Right lung (tissue), 5 donors: ENCODE data around the gene KCNG2. TPM values are rescaled to one million over a fixed set of nuclear protein-coding genes. Genes with fewer than 3 reads are reported as not detected.

Source experiments
- DNase-seq, 2 donors: peaks; one replicate each; pipeline ENCODE4 v3.0.0-alpha.2; 2013
- polyA plus RNA-seq, 5 donors: library from polyadenylated mRNA; unstranded; fragments of 120-200 nt; gene quantifications; one replicate each; pipeline versions ENCODE4 v1.2.1 to v1.2.3, GENCODE V29; 2013; ENCODE audit warnings: inconsistent platforms in 1 of 5, low replicate concordance in 1 of 5; ENCODE audit not compliant: insufficient read length in 5 of 5, insufficient read depth in 1 of 5

Gene KCNG2
- polyA plus RNA-seq, 5 donors: 0.16 to 0.35 (median 0.23) TPM

- no peak for DNase-seq
Observed at GRCh38 chr18:79798999-79799370, 1.2 kb downstream of the KCNG2 start.

DNA sequence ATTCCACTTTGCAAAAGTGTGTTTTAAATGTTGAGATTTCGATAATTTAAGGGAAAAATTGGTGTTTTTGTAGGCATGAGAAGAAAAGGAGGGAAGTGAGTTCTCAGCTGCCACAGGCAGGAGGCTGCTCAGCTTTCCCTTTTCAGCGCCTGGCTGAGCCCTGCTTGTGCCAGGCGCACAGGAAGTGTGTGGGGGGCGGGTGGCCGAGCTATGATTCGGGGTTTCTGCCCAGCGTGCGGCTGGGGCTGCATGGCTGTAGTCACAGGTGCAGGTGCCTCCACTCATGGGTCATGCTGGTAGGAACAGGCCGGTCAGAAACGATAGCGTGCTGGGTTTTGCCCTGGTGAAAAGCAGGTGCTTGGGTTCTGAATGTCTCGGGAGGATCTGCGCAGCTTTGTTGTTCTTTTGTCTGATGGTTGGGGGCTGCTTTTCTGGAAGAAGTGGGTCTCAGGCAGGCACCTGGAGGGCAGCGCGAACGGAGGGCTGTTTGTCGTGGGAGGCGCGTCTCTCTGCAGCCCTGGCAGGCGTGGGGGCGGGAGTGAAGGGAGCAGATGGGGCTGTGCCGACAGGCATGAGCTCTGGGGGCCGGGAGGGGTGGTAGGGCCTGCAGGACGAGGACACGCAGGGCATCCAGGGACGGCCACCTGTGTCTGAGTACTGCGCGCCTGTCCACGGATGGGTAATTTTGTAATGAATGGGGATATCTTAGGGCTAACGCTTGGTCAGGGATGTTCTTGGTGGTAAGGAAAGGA is 2.1 kb downstream of the KCNG2 start:
- no peak for DNase-seq

DNA sequence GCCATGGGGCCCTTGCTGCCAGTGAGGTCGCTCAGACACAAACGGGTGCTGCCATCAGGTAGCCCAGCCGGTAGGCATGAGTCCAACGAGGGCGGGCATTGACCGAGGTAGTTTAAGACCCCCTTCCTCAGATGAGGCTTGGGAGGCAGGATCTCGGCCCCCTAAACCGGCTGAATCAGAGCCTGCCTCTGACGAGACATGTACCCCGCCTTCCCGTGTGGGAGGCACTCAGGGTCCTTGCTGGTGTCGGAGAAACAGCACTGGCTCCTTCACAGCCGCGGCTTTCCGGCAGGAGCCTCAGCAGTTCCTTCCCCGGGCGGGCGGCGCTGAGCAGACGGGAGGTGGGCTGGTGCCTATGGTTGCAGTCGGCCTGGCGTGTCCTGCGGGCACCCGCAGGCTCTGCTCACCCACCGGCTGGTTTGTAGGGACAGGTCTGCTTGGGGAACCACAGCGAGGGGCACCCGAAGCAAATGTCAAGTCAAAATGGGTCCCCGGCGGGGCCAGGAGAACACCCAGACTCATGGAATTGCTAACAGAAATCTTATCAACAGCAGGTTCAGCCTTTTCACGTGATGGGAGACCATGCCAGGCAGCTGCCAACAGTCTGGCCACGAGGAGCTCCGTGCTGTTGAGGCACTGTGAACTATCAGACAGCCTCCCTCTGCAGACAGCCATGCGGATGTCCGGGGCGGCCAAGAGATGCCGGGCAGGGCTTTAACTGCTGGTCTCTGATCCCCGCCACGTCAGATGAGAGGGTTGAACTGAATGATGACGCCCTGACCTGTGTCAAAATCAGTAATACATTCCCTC is 2.8 kb downstream of the KCNG2 start:
- no peak for DNase-seq

GRCh38 chr18:79801217-79801616 is 3.5 kb downstream of the KCNG2 start:
- no peak for DNase-seq

DNA sequence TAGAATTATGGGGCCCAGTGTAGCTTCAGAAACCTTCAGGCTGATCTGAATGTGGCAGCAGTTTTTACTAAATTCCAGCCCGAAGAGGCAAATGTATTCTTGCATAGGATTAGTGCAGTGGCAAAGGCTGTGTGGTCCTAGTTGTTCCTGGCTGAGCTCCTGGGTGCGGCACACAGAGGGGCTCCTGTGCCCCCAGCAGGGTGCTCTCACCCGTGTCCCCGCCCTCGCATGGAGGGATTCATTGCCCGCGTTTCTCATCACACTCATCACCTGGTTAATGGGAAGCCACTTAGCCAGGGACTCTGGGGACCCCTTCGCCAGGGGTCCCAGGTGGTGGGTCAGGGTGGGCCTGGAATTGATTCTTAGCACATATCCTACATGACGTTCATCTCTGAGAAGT is 3.9 kb downstream of the KCNG2 start:
- DNase-seq: no peak

- no peak for DNase-seq
Observed at GRCh38 chr18:79802298-79802697, 4.6 kb downstream of the KCNG2 start.

DNA sequence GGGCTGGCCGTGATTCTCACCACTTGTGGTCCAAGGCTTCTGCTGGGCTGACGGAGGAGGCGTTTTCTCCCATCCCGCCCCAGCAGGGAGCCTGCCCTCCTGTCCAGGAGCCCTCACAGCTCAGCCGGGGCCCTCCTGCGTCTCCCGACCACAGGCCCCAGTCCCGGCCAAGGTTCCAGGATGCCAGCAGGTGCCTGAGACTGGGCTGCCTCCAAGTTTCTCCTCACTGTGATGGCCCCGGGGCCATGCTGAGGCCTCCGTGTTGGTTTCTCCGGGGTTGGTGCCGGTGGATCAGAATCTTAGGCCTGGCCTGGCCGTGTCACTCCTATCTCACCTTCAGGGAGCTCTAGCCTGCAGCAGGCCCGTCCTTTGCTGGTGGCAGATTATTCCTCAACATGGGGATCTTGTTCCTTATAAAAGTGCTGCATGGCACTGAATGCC is 5.9 kb downstream of the KCNG2 start:
- DNase-seq: no peak

GRCh38 chr18:79804130-79804787 is 6.5 kb downstream of the KCNG2 start:
- no peak for DNase-seq

- no peak for DNase-seq
Observed at GRCh38 chr18:79805211-79805887, 7.6 kb downstream of the KCNG2 start.

GRCh38 chr18:79805926-79806487 is 8.3 kb downstream of the KCNG2 start:
- no peak for DNase-seq

DNA sequence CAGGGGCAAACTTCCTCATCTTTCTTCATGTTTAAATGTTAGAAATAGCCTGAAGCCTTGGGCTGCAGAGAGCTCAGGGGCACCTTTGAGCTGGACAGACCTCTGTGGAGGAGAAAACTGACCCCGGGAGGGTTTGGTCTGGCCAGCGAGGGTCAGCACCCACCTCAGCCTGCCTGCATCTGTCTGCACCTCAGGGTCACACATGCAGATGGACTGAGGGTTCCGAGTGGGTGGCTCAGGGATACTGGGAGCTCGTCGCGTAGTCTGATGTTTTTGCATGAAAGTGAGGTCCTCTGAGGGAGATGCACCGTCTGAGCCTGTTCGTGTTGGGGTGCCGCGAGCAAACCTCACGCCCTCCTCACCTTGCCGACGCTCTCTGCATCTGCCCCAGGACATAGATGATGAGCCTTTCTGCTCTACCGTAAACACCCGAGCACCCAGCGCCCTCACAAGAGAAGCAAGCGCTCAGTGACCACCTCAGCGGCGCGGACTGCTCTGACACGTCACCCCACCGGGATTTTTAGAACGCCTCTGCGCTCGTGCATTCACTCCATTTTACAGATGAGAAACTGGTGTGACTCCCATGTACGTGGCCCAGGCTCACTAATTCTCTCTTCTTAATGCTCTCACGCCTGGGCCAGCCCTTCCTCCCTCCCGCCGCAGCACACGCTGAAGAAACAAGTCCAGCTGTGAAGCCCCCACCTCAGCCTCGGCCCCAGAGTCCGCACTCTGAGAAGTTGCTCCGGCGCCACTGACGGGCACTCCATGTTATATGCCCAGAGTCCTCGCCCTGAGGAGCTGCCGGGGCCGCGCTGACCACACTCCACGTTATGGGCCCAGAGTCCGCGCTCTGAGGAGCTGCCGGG is 9.5 kb downstream of the KCNG2 start:
- DNase-seq: no peak

DNA sequence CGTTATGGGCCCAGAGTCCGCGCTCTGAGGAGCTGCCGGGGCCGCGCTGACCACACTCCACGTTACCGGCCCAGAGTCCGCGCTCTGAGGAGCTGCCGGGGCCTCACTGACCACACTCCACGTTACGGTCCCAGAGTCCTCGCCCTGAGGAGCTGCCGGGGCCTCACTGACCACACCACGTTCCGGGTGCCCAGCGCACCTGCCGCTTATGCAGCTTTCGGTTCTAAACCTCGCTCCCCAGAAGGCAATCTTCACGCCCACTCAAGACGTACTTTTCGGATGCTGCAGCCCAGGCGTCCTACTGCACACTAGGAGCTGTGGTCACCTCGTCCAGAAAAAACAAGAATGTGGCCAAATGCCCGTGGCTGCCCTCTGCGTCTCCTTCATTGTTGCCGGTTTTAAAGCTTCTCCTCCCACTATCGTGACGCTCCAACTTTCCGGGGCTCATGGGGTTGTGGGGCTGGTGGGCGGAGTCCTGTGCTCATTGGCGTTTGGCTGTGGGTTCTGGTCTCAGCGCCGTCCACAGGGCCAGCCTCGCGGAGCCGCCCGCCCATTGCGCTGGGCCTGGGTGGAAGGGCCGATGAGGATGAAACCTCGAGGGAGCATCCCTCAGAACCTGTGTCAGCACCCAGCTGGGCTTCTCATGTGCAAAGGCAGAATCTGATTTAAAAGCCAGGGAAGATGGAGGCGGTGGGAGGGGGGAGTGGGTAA is 11.9 kb downstream of the KCNG2 start:
- DNase-seq: no peak

GRCh38 chr18:79812052-79812451 is 14.3 kb downstream of the KCNG2 start:
- no peak for DNase-seq

- no peak for DNase-seq
Observed at GRCh38 chr18:79814373-79814772, 16.6 kb downstream of the KCNG2 start.

DNA sequence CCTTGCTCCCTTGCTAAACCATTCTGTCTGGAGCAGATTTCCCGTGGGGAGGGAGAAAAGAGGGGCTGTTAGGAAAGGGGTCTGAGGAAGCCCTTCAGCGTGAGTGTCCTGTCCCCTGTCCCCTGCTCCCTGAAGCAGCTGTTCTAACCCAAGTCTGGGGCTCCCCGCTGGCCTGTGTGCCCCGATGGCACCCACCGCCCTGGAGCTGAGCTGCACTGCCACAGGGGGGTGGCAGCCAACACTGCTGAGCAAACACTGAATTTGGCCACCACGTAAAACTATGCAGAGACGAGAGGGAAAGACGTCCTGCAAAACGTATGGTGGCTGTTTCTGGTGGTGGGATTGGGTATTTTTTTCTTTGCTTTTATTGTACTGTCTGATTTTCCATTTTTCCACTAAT is 17.9 kb downstream of the KCNG2 start:
- DNase-seq: no peak

DNA sequence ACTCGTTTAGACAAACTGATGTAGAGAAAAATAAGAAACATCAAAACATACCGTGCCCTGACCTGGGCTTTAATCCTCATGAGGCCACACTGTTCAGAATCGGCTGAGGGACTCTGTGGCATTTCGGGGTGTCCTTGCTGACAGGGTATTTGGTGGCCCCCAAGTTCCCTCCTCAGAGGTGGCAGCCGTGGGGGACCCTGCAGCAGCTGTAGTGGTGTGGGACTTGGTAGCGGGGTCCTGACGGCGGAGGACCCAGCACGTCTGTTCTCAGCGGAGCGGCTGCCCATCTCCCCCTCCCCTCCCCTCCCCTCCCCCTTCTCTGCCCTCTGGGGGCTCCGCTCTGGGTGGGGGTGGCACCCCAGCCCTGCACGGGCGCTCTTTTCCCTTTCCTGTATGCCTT is 18.4 kb downstream of the KCNG2 start:
- DNase-seq: no peak

GRCh38 chr18:79816981-79817606 is 19.4 kb downstream of the KCNG2 start:
- no peak for DNase-seq

DNA sequence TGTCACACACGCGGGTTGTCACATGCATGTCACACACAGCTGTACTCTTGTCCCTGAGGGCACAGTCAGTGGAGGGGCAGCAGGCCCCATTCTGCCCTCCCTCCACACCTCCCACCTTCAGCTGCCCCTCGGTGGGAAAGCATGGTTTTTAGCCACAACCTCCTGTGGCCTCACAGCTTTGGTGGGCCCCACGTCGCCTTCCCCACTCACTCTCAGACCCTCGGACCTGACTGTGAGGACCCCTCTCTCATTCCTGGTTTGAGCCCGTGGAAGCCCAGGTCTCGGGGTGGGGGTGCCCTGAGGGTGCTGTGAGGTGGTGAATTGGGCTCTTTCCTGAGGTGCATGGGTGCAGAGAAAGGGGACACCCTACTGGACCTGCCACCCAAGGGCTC is 19.9 kb downstream of the KCNG2 start:
- DNase-seq: no peak

DNA sequence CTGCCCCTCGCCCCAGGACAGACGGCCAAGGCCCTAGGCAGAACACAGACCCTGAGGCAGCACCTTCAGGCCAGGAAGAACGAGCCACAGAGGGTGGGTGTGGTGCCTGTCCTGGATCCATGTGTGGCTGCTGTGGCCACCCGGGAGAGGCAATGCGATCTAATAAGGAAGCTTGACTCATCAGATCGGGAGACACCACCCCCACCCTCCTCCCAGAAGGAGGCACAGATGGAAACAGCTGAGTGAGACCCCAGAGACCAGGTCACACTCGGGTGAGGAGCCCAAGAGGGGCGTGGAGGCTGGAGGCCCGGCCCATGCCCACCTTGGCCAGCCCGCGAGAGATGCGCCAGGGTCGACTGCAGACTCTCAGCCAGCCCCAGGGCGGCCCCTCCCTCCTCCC is 20.3 kb downstream of the KCNG2 start:
- DNase-seq: no peak

- no peak for DNase-seq
Observed at GRCh38 chr18:79818631-79819030, 20.9 kb downstream of the KCNG2 start.
